ENCODE measurements around the gene PLCL2. TPM values are rescaled to one million over a fixed set of nuclear protein-coding genes. Genes with fewer than 3 reads are reported as not detected.
A peak's percentile ranks its signal among the peaks of the same experiment; 100 is the strongest.

The PLCL2 gene
- total RNA-seq, 1 experiment from 2014 or later: 3.0 TPM

GRCh38 chr3:17040990-17041377 lies 156.2 kb downstream of the PLCL2 start:
- H3K27me3 ChIP-seq (ENCODE audit: control insufficient read depth, insufficient read depth, low read length): no peaks in the 10 kb centered on the region
- ChIA-PET POLR2A (no interaction called here), CTCF (interaction anchor here (0.6 kb wide), 1 partner anchor 1681 kb away, joined by 7 read pairs; no protein-coding TSS in a partner anchor)
- H3K4me1 ChIP-seq (ENCODE audit: control insufficient read depth, insufficient read depth, low read length): peaks cover 4% of the 10 kb centered on the region
- H3K27ac ChIP-seq (ENCODE audit: low read length): peak overlapping the region; percentile 61; the same call in 1 of the 2 replicates
- ATAC-seq: no peak
- TF ChIP-seq POLR2AphosphoS5 (IDR thresholded peaks at IDR 0.05; ENCODE audit: low read depth, low read length): no peak
- TF ChIP-seq, protein P1, sequence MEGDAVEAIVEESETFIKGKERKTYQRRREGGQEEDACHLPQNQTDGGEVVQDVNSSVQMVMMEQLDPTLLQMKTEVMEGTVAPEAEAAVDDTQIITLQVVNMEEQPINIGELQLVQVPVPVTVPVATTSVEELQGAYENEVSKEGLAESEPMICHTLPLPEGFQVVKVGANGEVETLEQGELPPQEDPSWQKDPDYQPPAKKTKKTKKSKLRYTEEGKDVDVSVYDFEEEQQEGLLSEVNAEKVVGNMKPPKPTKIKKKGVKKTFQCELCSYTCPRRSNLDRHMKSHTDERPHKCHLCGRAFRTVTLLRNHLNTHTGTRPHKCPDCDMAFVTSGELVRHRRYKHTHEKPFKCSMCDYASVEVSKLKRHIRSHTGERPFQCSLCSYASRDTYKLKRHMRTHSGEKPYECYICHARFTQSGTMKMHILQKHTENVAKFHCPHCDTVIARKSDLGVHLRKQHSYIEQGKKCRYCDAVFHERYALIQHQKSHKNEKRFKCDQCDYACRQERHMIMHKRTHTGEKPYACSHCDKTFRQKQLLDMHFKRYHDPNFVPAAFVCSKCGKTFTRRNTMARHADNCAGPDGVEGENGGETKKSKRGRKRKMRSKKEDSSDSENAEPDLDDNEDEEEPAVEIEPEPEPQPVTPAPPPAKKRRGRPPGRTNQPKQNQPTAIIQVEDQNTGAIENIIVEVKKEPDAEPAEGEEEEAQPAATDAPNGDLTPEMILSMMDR (IDR thresholded peaks at IDR 0.05): no peak
- no peak overlapping the region for H3K4me3 ChIP-seq (ENCODE audit: low read depth in 2 of 2, low read length in 2 of 2)
- in situ Hi-C loops (cut with HindIII; ENCODE audit: low pct_unique_long_range_greater_than_20kb, low sequenced_read_pairs) (no loop called here), intact Hi-C loops (cut with micrococcal nuclease; ENCODE audit: unreplicated experiment) (no loop called here)
- H3K9me3 ChIP-seq (ENCODE audit: control insufficient read depth, insufficient read depth, low read depth, low read length): no peaks in the 10 kb centered on the region
- H3K36me3 ChIP-seq (ENCODE audit: control insufficient read depth, insufficient read depth, low read length): no peaks in the 10 kb centered on the region
- DNase-seq (ENCODE audit: low read depth, low spot score): no peak
- no TSS peak for BruUV-seq (replicated peaks)

DNA sequence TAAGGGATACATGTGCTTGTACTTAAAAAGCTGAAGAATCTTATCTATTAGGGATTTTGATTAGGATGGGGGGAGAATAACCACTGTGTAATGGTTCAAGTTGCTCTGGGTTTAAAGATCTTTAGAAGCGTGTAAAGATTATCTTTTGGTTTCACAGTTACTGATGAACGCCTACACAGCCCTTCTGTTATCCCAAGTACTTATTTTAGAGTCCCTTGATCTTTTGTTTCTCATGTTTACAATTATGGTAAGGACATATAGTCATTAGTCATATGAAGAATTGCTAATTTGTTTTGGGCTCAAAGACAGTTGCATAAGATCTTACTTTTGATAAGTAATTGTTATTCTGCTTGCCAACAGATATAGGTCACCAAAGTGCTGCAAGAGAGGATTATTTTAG lies 160.1 kb downstream of the PLCL2 start:
- no peak overlapping the region for H3K4me3 ChIP-seq (ENCODE audit: low read depth in 2 of 2, low read length in 2 of 2)
- no TSS peak for BruUV-seq (replicated peaks)
- no peaks in the 10 kb centered on the region for H3K27me3 ChIP-seq (ENCODE audit: control insufficient read depth, insufficient read depth, low read length)

More for the DNA sequence above, 160.1 kb downstream of the PLCL2 start:
- intact Hi-C loops (cut with micrococcal nuclease; ENCODE audit: unreplicated experiment): no loop called here
- no peaks in the 10 kb centered on the region for H3K9me3 ChIP-seq (ENCODE audit: control insufficient read depth, insufficient read depth, low read depth, low read length)
- TF ChIP-seq POLR2AphosphoS5 (IDR thresholded peaks at IDR 0.05; ENCODE audit: low read depth, low read length): no peak
- no peak for TF ChIP-seq TCF7L2 (IDR thresholded peaks at IDR 0.05; ENCODE audit: low read depth, low read length)
- TF ChIP-seq, protein P1 (IDR thresholded peaks at IDR 0.05): no peak
- TF ChIP-seq SIN3A (IDR thresholded peaks at IDR 0.05; ENCODE audit: borderline replicate concordance, insufficient read depth, low read depth, low read length): no peak
- TF ChIP-seq, protein P2, sequence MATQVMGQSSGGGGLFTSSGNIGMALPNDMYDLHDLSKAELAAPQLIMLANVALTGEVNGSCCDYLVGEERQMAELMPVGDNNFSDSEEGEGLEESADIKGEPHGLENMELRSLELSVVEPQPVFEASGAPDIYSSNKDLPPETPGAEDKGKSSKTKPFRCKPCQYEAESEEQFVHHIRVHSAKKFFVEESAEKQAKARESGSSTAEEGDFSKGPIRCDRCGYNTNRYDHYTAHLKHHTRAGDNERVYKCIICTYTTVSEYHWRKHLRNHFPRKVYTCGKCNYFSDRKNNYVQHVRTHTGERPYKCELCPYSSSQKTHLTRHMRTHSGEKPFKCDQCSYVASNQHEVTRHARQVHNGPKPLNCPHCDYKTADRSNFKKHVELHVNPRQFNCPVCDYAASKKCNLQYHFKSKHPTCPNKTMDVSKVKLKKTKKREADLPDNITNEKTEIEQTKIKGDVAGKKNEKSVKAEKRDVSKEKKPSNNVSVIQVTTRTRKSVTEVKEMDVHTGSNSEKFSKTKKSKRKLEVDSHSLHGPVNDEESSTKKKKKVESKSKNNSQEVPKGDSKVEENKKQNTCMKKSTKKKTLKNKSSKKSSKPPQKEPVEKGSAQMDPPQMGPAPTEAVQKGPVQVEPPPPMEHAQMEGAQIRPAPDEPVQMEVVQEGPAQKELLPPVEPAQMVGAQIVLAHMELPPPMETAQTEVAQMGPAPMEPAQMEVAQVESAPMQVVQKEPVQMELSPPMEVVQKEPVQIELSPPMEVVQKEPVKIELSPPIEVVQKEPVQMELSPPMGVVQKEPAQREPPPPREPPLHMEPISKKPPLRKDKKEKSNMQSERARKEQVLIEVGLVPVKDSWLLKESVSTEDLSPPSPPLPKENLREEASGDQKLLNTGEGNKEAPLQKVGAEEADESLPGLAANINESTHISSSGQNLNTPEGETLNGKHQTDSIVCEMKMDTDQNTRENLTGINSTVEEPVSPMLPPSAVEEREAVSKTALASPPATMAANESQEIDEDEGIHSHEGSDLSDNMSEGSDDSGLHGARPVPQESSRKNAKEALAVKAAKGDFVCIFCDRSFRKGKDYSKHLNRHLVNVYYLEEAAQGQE (IDR thresholded peaks at IDR 0.05; ENCODE audit: insufficient read depth in 1 of 2, low read depth in 2 of 2, low read length in 1 of 2): no peak
- POLR2A ChIA-PET: no interaction called here
- ATAC-seq: no peak
- CTCF ChIA-PET: no interaction called here
- DNase-seq (ENCODE audit: low read depth, low spot score): no peak
- no peaks in the 10 kb centered on the region; the same call in 1 of the 2 replicates for H3K4me1 ChIP-seq (ENCODE audit: control insufficient read depth, insufficient read depth, low read length)
- in situ Hi-C loops (cut with HindIII; ENCODE audit: low pct_unique_long_range_greater_than_20kb, low sequenced_read_pairs): no loop called here
- no peak overlapping the region for H3K27ac ChIP-seq (ENCODE audit: low read length)
- H3K36me3 ChIP-seq (ENCODE audit: control insufficient read depth, insufficient read depth, low read length): no peaks in the 10 kb centered on the region

All from Panc1 (cell line).